MCF 10A (cell line): ENCODE results near the gene DPP4. TPM values are rescaled to one million over a fixed set of nuclear protein-coding genes. Genes with fewer than 3 reads are reported as not detected.

Experiments
- BruUV-seq: library from RNA; stranded (reverse); fragments of 400-500 nt; replicated peaks from 2 replicates; lab custom pipeline; 2021; lab: Mats Ljungman, UMichigan
- CTCF ChIA-PET: fragments of 300-600 bp; sonication (Branson Sonifier 250); formaldehyde crosslinking; extraction: SDS; loops from one replicate; lab custom pipeline; 2021; ENCODE audit warnings: antibody characterized with exemption, inconsistent platforms; lab: Yijun Ruan, JAX
- POLR2A ChIA-PET: fragments of 300-600, 350-650 bp; sonication (Branson Sonifier 250); formaldehyde crosslinking; extraction: SDS; loops from one replicate; lab custom pipeline; 2020; ENCODE audit warnings: antibody characterized with exemption, inconsistent platforms; lab: Yijun Ruan, JAX
- DNase-seq: peaks from one replicate; pipeline ENCODE4 v3.0.0-alpha.2; 2018; ENCODE audit not compliant: unreplicated experiment
- H3K27ac Mint-ChIP-seq: one replicate; pipeline ENCODE4 v1.8.0; 2022; ENCODE audit warnings: mild to moderate bottlenecking, low read depth, mixed read lengths; ENCODE audit not compliant: unreplicated experiment
- H3K27me3 Mint-ChIP-seq: one replicate; pipeline ENCODE4 v1.8.0; 2022; ENCODE audit warnings: mixed read lengths; ENCODE audit not compliant: insufficient read depth, unreplicated experiment
- H3K36me3 Mint-ChIP-seq: one replicate; pipeline ENCODE4 v1.8.0; 2022; ENCODE audit warnings: mild to moderate bottlenecking, moderate library complexity, mixed read lengths; ENCODE audit not compliant: insufficient read depth, unreplicated experiment
- H3K4me1 Mint-ChIP-seq: one replicate; pipeline ENCODE4 v1.8.0; 2022; ENCODE audit warnings: mixed read lengths; ENCODE audit not compliant: insufficient read depth, unreplicated experiment
- H3K4me3 Mint-ChIP-seq: one replicate; pipeline ENCODE4 v1.8.0; 2022; ENCODE audit warnings: mild to moderate bottlenecking, moderate library complexity, mixed read lengths; ENCODE audit not compliant: unreplicated experiment
- H3K9me3 Mint-ChIP-seq: one replicate; pipeline ENCODE4 v1.8.0; 2022; ENCODE audit warnings: mixed read lengths; ENCODE audit not compliant: unreplicated experiment
- CTCF ChIP-seq: fragments of 200-600 bp; IDR thresholded peaks from one replicate; pipeline ENCODE4 v1.8.0; 2022; ENCODE audit warnings: antibody characterized with exemption, mild to moderate bottlenecking; ENCODE audit not compliant: unreplicated experiment
- intact Hi-C: fragments of 100-400 bp; cut with micrococcal nuclease; formaldehyde crosslinking; loops from 2 replicates; pipeline ENCODE4 v1.14.1; 2022
- total RNA-seq: library from RNA; stranded (reverse); gene quantifications from 2 replicates; pipeline ENCODE4 v1.2.3, GENCODE V29; 2022

The DPP4 gene
- total RNA-seq, 1 experiment from 2014 or later, result not detected

DNA sequence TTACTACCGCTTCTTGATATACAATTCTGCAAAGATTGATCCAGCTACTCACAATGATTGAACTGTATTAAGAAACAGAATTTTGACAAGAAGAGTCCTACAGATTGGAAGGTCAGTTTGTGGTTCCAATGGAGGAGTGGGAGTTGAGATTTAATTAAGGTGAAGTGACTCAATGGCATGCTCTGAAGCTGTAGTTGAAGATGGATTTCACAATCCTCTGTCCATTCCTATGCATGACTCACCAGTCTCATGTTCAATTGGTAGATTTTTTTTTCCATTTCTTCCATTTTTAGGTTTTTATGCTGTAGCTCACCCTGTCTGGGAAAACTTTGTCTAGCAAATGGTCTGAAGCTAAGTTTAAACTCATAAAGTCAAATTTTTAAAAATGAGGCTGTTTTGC, 83.3 kb downstream of the DPP4 start:
- intact Hi-C loops, result no loop called here
- Mint-ChIP-seq H3K27ac (no peak overlapping the region), H3K27me3 (no peaks in the 10 kb centered on the region), H3K4me3 (no peak overlapping the region), H3K36me3 (no peaks in the 10 kb centered on the region), H3K4me1 (peaks cover 12% of the 10 kb centered on the region), H3K9me3 (no peaks in the 10 kb centered on the region)
- ChIA-PET CTCF (interaction anchor here (0.6 to 1.6 kb wide), 7 partner anchors 36 to 680 kb away, joined by 3 to 4 read pairs (median 3); no protein-coding TSS in a partner anchor), POLR2A (interaction anchor here (0.6 to 1.2 kb wide), 4 partner anchors 11 to 847 kb away, joined by 3 to 5 read pairs (median 3); partner anchors contain the start of gene IFIH1)
- peak; percentile 79 for DNase-seq
- no peak for TF ChIP-seq CTCF
- BruUV-seq, result no TSS peak

DNA sequence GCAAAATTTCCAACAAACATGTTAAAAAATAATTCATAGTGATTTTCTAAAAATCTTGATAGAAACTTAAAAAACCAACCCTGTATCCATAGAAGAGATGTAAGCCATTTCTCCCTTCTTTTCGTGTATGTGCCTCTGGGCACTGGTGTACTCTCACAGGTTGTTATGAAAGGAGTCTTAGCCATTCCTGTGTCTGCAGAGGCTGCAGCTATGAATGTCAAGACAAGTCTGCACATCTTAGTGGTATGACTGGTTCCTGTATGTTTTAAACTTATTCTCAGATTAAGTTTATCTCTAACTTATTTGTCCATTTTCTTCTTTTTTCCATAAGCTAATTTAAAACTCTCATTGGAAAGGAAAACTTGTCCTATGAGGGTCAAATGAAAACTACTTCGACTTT, 84.0 kb downstream of the DPP4 start:
- CTCF ChIA-PET, result interaction anchor here (0.6 to 1.0 kb wide), 2 partner anchors 35 to 314 kb away, joined by 3 read pairs; no protein-coding TSS in a partner anchor
- intact Hi-C loops, result no loop called here
- Mint-ChIP-seq H3K4me1 (peaks cover 12% of the 10 kb centered on the region), H3K27me3 (no peaks in the 10 kb centered on the region), H3K36me3 (no peaks in the 10 kb centered on the region), H3K9me3 (no peaks in the 10 kb centered on the region), H3K27ac (no peak overlapping the region), H3K4me3 (no peak overlapping the region)
- TF ChIP-seq CTCF, result no peak
- peak; percentile 7 for DNase-seq
- POLR2A ChIA-PET, result interaction anchor here (0.8 to 1.2 kb wide), 3 partner anchors 12 to 135 kb away, joined by 3 to 5 read pairs (median 3); no protein-coding TSS in a partner anchor
- BruUV-seq, result no TSS peak

- Mint-ChIP-seq H3K27ac (no peak overlapping the region), H3K36me3 (no peaks in the 10 kb centered on the region), H3K4me3 (no peak overlapping the region), H3K9me3 (no peaks in the 10 kb centered on the region), H3K4me1 (peaks cover 12% of the 10 kb centered on the region), H3K27me3 (no peaks in the 10 kb centered on the region)
- BruUV-seq, result no TSS peak
- CTCF ChIA-PET, result interaction anchor here (1.0 kb wide), 1 partner anchor 105 kb away, joined by 3 read pairs; no protein-coding TSS in a partner anchor
- POLR2A ChIA-PET, result interaction anchor here (0.7 kb wide), 1 partner anchor 11 kb away, joined by 3 read pairs; no protein-coding TSS in a partner anchor
- peak; percentile 17 for TF ChIP-seq CTCF
- intact Hi-C loops, result no loop called here
- DNase-seq, result no peak
These were observed 85.4 kb downstream of the DPP4 start for GRCh38 chr2:161988589-161988988.

DNA sequence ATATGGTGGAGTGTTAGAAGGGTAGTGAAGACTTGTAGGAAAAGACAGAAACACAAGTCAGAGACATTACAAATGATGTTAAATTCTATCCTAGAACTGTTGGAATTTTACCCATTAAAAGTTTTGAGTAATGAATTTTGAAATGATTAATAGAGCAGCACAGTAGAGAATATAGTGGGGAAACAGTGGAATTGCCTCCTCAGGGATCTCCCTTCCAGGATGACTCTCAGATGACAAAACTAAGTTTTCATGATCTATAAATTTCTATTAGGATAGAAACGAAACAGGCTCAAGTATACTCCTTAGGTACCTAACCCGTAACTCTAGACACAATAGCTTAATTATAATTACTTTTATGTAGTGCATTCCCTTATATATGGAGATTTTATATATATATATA, 86.7 kb downstream of the DPP4 start:
- Mint-ChIP-seq H3K9me3 (no peaks in the 10 kb centered on the region), H3K36me3 (no peaks in the 10 kb centered on the region), H3K27me3 (no peaks in the 10 kb centered on the region), H3K4me1 (peaks cover 5% of the 10 kb centered on the region), H3K27ac (no peak overlapping the region), H3K4me3 (no peak overlapping the region)
- no TSS peak for BruUV-seq
- CTCF ChIA-PET, result interaction anchor here (0.6 kb wide), 1 partner anchor 252 kb away, joined by 3 read pairs; no protein-coding TSS in a partner anchor
- no peak for TF ChIP-seq CTCF
- intact Hi-C loops, result no loop called here
- POLR2A ChIA-PET, result interaction anchor here (0.7 kb wide), 1 partner anchor 22 kb away, joined by 3 read pairs; no protein-coding TSS in a partner anchor
- no peak for DNase-seq
